Neuronal stem cell (in vitro differentiated cells): Measurements from ENCODE around the gene MUC5AC.

Experiments used
- DNase-seq: peaks from one replicate; pipeline ENCODE4 v3.0.0-alpha.2; 2013; ENCODE audit warnings: low spot score
- H2AFZ ChIP-seq: one replicate; pipeline ENCODE4 v1.6.1; 2013; ENCODE audit warnings: mild to moderate bottlenecking, low read length, inconsistent platforms
- H2AK5ac ChIP-seq: 2 replicates; pipeline ENCODE4 v1.6.1; 2013; ENCODE audit warnings: low read depth, mild to moderate bottlenecking, inconsistent platforms, low read length, moderate library complexity, mixed read lengths
- H2BK120ac ChIP-seq: 2 replicates; pipeline ENCODE4 v1.6.1; 2013; ENCODE audit warnings: low read depth, mild to moderate bottlenecking, inconsistent platforms, low read length, moderate library complexity, mixed read lengths
- H2BK12ac ChIP-seq: one replicate; pipeline ENCODE4 v1.6.1; 2013; ENCODE audit warnings: low read length, inconsistent platforms
- H2BK15ac ChIP-seq: 2 replicates; pipeline ENCODE4 v1.6.1; 2013; ENCODE audit warnings: mild to moderate bottlenecking, low read length, inconsistent platforms, mixed read lengths
- H2BK5ac ChIP-seq: one replicate; pipeline ENCODE4 v1.6.1; 2013; ENCODE audit warnings: inconsistent platforms, mild to moderate bottlenecking, low read length, moderate library complexity
- H3K14ac ChIP-seq: one replicate; pipeline ENCODE4 v1.6.1; 2013; ENCODE audit warnings: low read length, inconsistent platforms
- H3K18ac ChIP-seq: 2 replicates; pipeline ENCODE4 v1.6.1; 2013; ENCODE audit warnings: low read length, inconsistent platforms
- H3K23ac ChIP-seq: 2 replicates; pipeline ENCODE4 v1.6.1; 2013; ENCODE audit warnings: low read depth, mild to moderate bottlenecking, mixed read lengths, low read length, inconsistent platforms; ENCODE audit not compliant: poor library complexity
- H3K27ac ChIP-seq: replicated peaks from 3 replicates; pipeline ENCODE4 v1.5.1; 2013; ENCODE audit warnings: low read length, inconsistent platforms
- H3K27me3 ChIP-seq, 3 experiments: 2 replicates each; pipeline ENCODE4 v1.6.1; 2013; ENCODE audit warnings: low read length in 3 of 3, mild to moderate bottlenecking in 2 of 3, inconsistent platforms in 1 of 3, low read depth in 1 of 3, mixed read lengths in 1 of 3, moderate library complexity in 1 of 3; ENCODE audit not compliant: control insufficient read depth in 3 of 3, insufficient read depth in 3 of 3
- H3K36me3 ChIP-seq, 2 donors: replicated peaks in 1 of 2; 2 replicates each; pipeline ENCODE4 v1.6.1; 2013; ENCODE audit warnings: low read length in 2 of 2; ENCODE audit not compliant: control insufficient read depth in 2 of 2, insufficient read depth in 2 of 2
- H3K4ac ChIP-seq: 2 replicates; pipeline ENCODE4 v1.6.1; 2013; ENCODE audit warnings: inconsistent platforms, mild to moderate bottlenecking, low read length, moderate library complexity
- H3K4me1 ChIP-seq, 2 donors: 1 replicate in 1 of 2; 2 replicates in 1 of 2; pipeline ENCODE4 v1.6.1; 2013; ENCODE audit warnings: low read length in 2 of 2, low read depth in 1 of 2; ENCODE audit not compliant: control insufficient read depth in 2 of 2, insufficient read depth in 1 of 2
- H3K4me2 ChIP-seq: one replicate; pipeline ENCODE4 v1.6.1; 2013; ENCODE audit warnings: mild to moderate bottlenecking, low read length, inconsistent platforms; ENCODE audit not compliant: insufficient read depth, poor library complexity, severe bottlenecking
- H3K4me3 ChIP-seq, 2 donors: 2 replicates each; pipeline ENCODE4 v1.5.1; 2013; ENCODE audit warnings: low read length in 2 of 2, mild to moderate bottlenecking in 2 of 2, inconsistent platforms in 1 of 2, moderate library complexity in 1 of 2
- H3K79me1 ChIP-seq: one replicate; pipeline ENCODE4 v1.6.1; 2013; ENCODE audit warnings: low read depth, mild to moderate bottlenecking, inconsistent platforms, low read length, moderate library complexity
- H3K9ac ChIP-seq: one replicate; pipeline ENCODE4 v1.6.1; 2013; ENCODE audit warnings: mild to moderate bottlenecking, low read depth, low read length, inconsistent platforms; ENCODE audit not compliant: poor library complexity
- H3K9me3 ChIP-seq, 2 donors: replicated peaks in 1 of 2; 2 replicates each; pipeline versions ENCODE3 to v1.6.1; 2013; ENCODE audit warnings: low read length in 2 of 2, mild to moderate bottlenecking in 2 of 2, inconsistent platforms in 1 of 2, low read depth in 1 of 2, mixed read lengths in 1 of 2, moderate library complexity in 1 of 2; ENCODE audit not compliant: control insufficient read depth in 2 of 2, insufficient read depth in 1 of 2
- H4K8ac ChIP-seq: one replicate; pipeline ENCODE4 v1.6.1; 2013; ENCODE audit warnings: low read depth, mild to moderate bottlenecking, inconsistent platforms, low read length, moderate library complexity
- H4K91ac ChIP-seq: one replicate; pipeline ENCODE4 v1.6.1; 2013; ENCODE audit warnings: low read length, low read depth, mild to moderate bottlenecking, inconsistent platforms; ENCODE audit not compliant: poor library complexity
- WGBS, 2 donors: extraction: QIAGEN DNeasy Blood & Tissue Kit; methylation state at CpG; one replicate each; pipeline ENCODE4 v1.1.7; 2013; ENCODE audit warnings: missing lambda C conversion rate in 2 of 2, mixed read lengths in 1 of 2; ENCODE audit not compliant: insufficient read length in 2 of 2, insufficient replicate concordance in 1 of 2; ENCODE audit errors: extremely low coverage in 2 of 2; 5-methylcytosine and 5-hydroxymethylcytosine counted together

Gene MUC5AC

DNA sequence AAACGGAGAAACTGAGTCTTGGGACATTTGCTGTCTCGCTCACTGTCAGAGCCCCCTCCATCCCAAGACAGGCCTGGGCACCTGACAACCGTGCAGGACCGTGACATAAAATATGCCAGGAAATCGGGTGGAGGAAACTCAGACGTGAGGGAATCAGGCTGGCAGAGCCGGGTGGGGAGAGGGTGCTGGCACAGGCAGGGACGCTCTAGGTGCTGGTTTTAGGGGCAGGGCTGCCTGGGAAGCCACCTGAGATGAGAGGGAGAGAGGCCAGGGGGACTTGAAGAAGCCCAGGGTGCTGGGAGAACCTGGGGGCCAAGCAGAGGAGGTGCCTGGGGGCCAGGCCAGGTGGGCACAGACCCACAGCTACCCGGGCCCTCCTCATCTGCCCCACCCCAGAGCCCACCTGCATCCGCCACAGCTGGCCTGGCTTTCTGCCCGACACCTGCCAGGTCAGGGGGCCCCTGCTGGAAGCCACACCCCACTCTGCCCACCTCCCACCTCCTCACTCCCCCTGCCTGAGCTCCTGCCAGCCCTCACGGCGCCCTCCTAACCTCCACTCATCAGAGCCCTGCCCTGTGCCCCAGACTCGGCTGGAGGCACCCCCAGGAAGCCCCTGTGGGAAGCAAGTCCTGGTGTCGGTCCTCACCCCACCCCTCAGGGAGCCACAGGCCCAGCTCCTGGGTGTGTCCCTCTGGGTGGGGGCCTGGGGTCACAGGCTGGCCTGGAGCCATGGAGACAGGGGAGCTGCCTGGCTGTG is 27.3 kb upstream of the MUC5AC start:
- Histone ChIP-seq H2BK12ac (no peak overlapping the region), H3K27ac (no peak overlapping the region), H3K9me3 (peaks cover 0 to 6% of the 10 kb centered on the region in 2 donors), H3K14ac (peak overlapping the region; percentile 71), H2BK15ac (no peak overlapping the region), H3K4me3 (no peak overlapping the region), H3K4me2 (no peak overlapping the region), H2BK120ac (no peak overlapping the region), H3K4ac (no peak overlapping the region), H4K91ac (no peak overlapping the region), H2AFZ (no peak overlapping the region), H3K27me3 (peaks cover 0 to 8% (median 0%) of the 10 kb centered on the region in 3 experiments), H3K4me1 (peaks cover 0 to 7% of the 10 kb centered on the region in 2 donors), H3K23ac (peak overlapping the region; percentile 25), H3K9ac (no peak overlapping the region), H3K18ac (peak overlapping the region; percentile 94), H3K36me3 (no peaks in the 10 kb centered on the region), H4K8ac (no peak overlapping the region), H2BK5ac (peak overlapping the region; percentile 24), H2AK5ac (peak overlapping the region; percentile 63), H3K79me1 (peaks cover 2% of the 10 kb centered on the region)
- WGBS, 2 donors: no CpG with 5 or more reads among the region's 15 CpGs
- no peak for DNase-seq

- no peak overlapping the region for H3K4me2 ChIP-seq
- H2AFZ ChIP-seq: no peak overlapping the region
- WGBS, 2 donors: no CpG with 5 or more reads among the region's 29 CpGs
- no peak overlapping the region for H2BK120ac ChIP-seq
- H3K27me3 ChIP-seq: peaks cover 0 to 8% (median 0%) of the 10 kb centered on the region in 3 experiments
- peaks cover 0 to 7% of the 10 kb centered on the region in 2 donors for H3K4me1 ChIP-seq
- H3K27ac ChIP-seq: no peak overlapping the region
- peak overlapping the region; percentile 42 for H3K4ac ChIP-seq
- H4K91ac ChIP-seq: no peak overlapping the region
- DNase-seq: no peak
- H4K8ac ChIP-seq: no peak overlapping the region
- H2AK5ac ChIP-seq: peak overlapping the region; percentile 95
- H2BK15ac ChIP-seq: no peak overlapping the region
- H2BK12ac ChIP-seq: no peak overlapping the region
- H3K9me3 ChIP-seq: peaks cover 0 to 4% of the 10 kb centered on the region in 2 donors
- H3K23ac ChIP-seq: no peak overlapping the region
- no peak overlapping the region for H3K9ac ChIP-seq
- peaks cover 2% of the 10 kb centered on the region for H3K79me1 ChIP-seq
- no peaks in the 10 kb centered on the region for H3K36me3 ChIP-seq
- peak overlapping the region; percentile 24 for H2BK5ac ChIP-seq
- H3K18ac ChIP-seq: peak overlapping the region; percentile 94
- no peak overlapping the region for H3K4me3 ChIP-seq
- peak overlapping the region; percentile 71 for H3K14ac ChIP-seq
Observed at GRCh38 chr11:1131033-1131911, 26.5 kb upstream of the MUC5AC start.

- no peak overlapping the region for H3K18ac ChIP-seq
- DNase-seq: no peak
- H2BK12ac ChIP-seq: no peak overlapping the region
- H3K4me2 ChIP-seq: no peak overlapping the region
- H4K8ac ChIP-seq: no peak overlapping the region
- no peak overlapping the region for H3K14ac ChIP-seq
- no peaks in the 10 kb centered on the region for H3K27me3 ChIP-seq
- H3K9ac ChIP-seq: no peak overlapping the region
- no peak overlapping the region for H3K4me3 ChIP-seq
- no peak overlapping the region for H3K23ac ChIP-seq
- H2BK120ac ChIP-seq: no peak overlapping the region
- peaks cover 6 to 7% of the 10 kb centered on the region in 2 donors for H3K4me1 ChIP-seq
- H2BK15ac ChIP-seq: no peak overlapping the region
- no peak overlapping the region for H3K27ac ChIP-seq
- no peak overlapping the region for H3K4ac ChIP-seq
- no peak overlapping the region for H2AFZ ChIP-seq
- no CpG with 5 or more reads among the region's 1 CpG for WGBS, 2 donors
- no peaks in the 10 kb centered on the region for H3K79me1 ChIP-seq
- no peaks in the 10 kb centered on the region for H3K36me3 ChIP-seq
- H2BK5ac ChIP-seq: no peak overlapping the region
- peaks cover 0 to 4% of the 10 kb centered on the region in 2 donors for H3K9me3 ChIP-seq
- H4K91ac ChIP-seq: no peak overlapping the region
- no peak overlapping the region for H2AK5ac ChIP-seq
Observed at GRCh38 chr11:1134848-1135445, 22.8 kb upstream of the MUC5AC start.
